GM10847 (cell line): Measurements from ENCODE around the gene BUB1B.

Experiments
- POLR2A ChIP-seq: IDR thresholded peaks from 2 replicates; pipeline ENCODE4 v1.6.1; 2011; ENCODE audit not compliant: insufficient read length; ENCODE audit errors: extremely low read depth

The BUB1B gene

GRCh38 chr15:40258544-40258943 lies 97.7 kb downstream of the BUB1B start:
- no peak for TF ChIP-seq POLR2A

GRCh38 chr15:40259021-40259420 lies 98.2 kb downstream of the BUB1B start:
- no peak for TF ChIP-seq POLR2A

- TF ChIP-seq POLR2A: no peak
Observed at GRCh38 chr15:40263024-40263754, 102.3 kb downstream of the BUB1B start.

- TF ChIP-seq POLR2A: no peak
Observed at GRCh38 chr15:40264321-40265153, 103.7 kb downstream of the BUB1B start.

GRCh38 chr15:40265355-40265754 lies 104.5 kb downstream of the BUB1B start:
- TF ChIP-seq POLR2A: no peak

- TF ChIP-seq POLR2A: no peak
Observed at GRCh38 chr15:40265875-40266274, 105.0 kb downstream of the BUB1B start.

GRCh38 chr15:40266828-40267304 lies 106.0 kb downstream of the BUB1B start:
- TF ChIP-seq POLR2A: no peak

- TF ChIP-seq POLR2A: no peak
Observed at GRCh38 chr15:40267670-40268069, 106.8 kb downstream of the BUB1B start.

- TF ChIP-seq POLR2A: no peak
Observed at GRCh38 chr15:40269604-40270003, 108.7 kb downstream of the BUB1B start.

GRCh38 chr15:40270246-40270995 lies 109.6 kb downstream of the BUB1B start:
- TF ChIP-seq POLR2A: no peak
